GM19043 (cell line): Measurements from ENCODE around the gene RNF4.
"Not testable (repeated sequence)": the region's sequence is repeated elsewhere in the genome, so short reads cannot be mapped to it uniquely, and the experiment has no call there.

ENCODE experiments used
- ATAC-seq: cut with Tn5 transposase; IDR thresholded peaks from one replicate; pipeline ENCODE4 v1.9.1; 2021; ENCODE audit warnings: low read depth; ENCODE audit not compliant: unreplicated experiment

RNF4 gene

DNA sequence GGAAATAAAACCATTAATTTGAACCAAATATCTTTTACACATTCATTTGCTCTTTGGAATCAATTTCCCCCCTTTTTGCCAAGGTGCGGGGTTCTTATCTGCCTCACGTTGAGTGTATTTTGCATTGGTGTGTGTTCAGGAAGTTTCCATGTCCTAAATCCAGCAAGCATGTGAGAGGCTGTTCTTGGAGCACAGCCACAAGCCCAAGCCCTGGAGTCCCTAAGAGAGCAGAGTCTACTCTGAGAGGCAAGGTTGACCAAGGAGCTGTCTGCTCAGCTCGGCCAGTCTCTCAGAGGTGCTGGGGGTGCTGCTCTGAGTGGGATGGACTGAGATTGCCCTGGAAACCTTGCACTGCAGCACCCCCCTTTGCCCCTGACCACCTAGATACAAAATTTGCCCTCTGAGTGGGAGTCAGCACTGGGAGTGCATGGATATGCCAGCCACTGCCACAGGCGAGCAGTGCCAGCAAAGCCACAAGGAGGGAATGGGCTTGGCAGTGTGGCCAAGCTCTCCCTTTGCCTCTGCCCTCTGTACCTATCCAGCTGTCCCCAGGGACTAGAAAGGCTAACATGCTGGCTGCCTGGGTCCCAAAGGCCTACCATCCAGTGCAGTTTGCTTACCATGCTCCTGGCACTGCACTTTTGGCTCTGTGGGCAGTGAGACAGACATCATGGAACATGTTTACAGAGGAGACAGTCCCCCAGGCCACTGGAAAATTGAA lies 47.1 kb downstream of the RNF4 start:
- ATAC-seq, result no peak

DNA sequence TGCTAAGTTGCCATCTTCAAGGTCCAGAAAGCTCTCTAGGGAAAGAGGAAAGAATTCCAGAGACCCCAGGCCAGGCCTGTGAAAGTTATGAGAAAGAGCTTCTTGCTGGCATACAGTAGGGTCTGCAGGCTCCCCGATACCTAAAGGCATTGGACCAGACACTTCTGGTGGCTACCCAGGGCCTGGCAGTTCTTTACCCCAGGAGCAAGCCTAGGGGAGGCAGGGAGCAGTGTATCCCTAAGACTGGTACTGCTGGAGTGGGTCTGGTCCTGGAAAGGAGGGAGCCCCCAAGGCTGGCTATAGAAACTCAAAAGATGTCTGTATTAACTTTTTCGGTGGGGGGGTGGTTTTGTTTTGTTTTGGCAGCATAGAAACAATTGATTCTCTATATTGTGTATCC lies 47.7 kb downstream of the RNF4 start:
- ATAC-seq, result no peak

DNA sequence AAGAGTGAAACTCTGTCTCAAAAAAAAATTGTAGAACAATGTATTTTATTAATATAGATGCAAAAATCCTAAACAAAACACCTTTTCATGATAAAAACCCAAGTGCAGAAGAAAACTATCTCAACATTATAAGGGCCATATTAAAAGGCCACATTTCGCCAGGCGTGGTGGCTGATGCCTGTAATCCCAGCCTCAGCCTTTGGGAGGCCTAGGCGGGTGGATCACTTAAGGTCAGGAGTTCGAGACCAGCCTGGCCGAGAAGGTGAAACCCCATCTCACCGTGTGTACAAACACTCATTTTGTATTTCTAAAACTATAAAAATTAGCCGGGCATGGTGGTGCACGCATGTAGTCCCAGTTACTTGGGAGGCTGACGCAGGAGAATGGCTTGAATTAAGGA lies 57.7 kb downstream of the RNF4 start:
- no peak for ATAC-seq

- ATAC-seq, result no peak
Observed at GRCh38 chr4:2534904-2535375, 66.0 kb downstream of the RNF4 start.

DNA sequence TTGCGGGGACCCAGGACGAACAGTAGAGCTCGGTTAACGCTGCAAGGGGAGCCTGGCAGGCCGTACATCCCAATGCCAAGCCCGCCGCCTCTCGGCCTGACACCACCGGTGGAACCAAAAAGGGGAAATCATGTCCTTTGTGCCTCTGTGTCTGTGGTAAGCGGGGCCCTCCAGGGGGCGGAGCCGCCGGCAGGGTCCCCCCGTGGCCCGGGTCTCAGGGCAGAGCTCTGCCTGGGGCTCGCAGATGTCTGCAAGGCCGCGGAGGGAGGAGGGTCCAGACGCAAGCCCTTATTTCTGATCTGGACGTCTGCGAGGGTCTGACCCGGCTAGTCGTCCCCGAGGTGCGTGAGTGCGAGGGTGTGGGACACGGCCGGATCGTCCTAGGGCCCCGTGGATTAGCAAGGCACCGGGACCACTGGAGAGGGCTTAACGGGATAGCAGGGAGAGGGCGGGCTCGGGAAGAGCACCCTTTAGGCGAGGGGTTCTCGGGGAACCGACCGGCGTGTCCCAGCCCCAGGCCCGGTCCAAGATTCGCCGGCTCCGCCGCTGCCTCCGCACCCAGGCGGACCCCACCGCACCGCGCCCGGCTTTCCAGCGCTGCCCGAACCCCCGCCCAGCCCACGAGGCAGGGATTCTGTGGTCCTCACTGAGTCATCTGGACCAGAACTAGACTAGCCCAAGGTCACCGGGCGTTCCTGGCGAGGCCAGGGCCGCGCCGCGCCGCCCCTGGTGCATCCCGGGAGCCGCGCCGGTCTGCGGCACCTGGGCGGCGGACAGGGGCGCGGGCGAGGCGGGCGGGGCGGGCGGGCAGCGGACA lies 66.7 kb downstream of the RNF4 start:
- ATAC-seq, result no peak

DNA sequence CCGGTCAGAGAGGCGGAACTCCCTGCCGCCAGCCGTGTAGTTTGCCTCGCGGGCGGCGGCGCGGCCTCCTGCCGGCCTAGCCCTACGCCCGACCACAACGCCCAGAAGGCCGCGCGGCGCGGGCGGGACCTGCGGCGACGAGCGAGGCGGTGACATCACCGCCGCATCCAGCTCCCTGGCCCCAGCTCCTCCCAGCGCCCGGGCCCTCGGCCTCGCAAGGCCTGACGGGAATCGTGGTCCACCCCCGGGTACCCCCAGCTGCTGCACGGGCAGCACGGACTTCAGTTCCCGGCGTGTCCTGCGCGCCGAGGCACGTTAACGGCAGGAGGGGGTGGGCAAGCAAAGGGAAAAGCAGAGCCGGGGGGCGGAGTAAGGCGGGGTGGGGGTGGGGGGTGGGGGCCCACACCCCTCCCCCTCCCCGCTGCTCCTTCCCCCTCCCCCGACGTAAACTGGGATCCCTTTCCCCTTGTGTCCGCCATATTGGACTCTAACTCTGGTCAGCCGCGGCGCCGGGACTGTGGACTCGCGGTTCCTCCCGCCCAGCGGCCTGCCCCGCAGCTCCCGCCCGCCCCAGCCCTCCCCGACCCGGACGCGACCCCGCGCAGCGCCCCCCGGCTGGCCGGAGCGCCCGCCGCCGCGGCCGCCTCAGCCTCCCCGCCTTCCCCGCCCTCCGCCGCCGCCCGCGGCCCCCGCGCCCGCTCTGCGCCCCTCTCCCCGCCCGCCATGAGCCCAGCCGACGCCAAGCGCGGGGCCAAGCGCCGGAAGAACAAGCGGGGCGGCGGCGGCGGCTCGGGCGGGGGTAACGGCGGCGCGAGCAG lies 67.5 kb downstream of the RNF4 start, which contains the start of gene FAM193A:
FAM193A (plus strand) TSS at position 455 of the 818 bp plus-strand sequence; CDS start at position 724, 269 bp downstream.
- peak; percentile 83 for ATAC-seq

DNA sequence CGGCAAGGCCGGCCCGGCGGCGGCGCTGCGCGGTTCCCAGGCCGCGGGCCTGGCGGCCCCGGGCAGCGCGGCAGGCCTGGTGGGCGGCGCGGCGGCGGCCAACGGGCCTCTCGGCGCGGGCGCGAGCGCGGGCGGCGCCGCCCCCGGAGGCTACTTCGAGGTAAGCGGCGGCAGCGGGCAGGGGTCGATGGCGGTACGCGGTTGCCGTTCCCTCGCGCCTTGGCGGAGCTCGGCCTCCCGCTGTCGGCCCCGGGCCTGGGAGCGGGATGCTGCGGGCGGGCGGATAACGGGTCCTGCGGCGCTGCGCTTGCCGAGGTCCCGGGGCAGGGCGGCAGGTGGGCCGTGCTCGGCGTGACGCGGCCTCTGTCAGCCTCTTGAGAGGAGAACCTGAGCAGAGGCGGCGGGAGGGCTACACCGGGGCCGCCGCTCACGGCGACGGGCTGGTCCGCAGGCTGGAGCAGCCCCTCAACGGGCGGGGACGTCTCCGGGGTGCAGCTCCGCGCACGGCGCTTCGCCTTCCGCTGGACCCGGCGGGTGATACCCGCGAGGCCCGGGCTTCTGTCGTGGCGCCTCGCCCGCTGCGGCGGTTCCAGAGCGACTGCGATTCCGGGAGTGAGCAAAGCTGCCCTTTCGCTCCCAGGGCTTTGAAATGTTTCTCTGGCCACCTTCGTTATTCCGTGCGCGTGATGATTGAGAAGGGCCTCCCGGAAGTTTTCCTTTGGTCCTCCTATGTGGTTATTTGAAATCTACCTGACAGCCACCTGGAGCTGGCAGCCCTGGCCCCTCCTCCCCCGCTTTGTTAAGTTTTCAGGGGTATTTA lies 68.3 kb downstream of the RNF4 start:
- no peak for ATAC-seq

- ATAC-seq, result not testable (repeated sequence)
Observed at GRCh38 chr4:2543580-2544191, 74.8 kb downstream of the RNF4 start.

DNA sequence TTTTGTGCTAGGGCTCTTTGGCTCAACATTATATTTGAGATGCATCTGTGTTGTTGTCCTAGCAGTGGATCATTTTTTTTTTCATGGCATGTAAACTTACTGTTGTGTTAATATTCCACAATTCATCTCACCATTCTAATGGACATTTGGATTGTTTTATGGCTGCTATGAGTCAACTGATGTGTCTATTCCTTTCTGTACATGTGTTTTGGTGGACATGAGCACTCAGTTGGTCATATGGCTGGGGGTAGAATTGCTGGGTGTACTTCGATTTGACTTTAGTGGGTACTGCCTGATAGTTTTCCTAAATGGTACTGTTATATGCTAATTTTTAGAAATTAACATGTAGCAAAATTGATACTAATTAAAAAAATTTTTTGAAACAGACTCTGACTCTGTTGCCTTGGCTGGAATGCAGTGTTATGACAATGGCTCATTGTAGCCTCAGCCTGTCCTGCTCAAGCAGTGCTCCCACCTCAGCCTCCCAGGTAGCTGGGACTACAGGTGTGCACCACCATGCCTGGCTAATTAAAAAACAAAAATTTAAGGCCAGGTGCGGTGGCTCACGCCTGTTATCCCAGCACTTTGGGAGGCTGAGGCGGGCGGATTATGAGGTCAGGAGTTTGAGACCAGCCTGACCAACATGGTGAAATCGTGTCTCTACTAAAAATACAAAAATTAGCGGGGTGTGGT lies 76.6 kb downstream of the RNF4 start:
- no peak for ATAC-seq

DNA sequence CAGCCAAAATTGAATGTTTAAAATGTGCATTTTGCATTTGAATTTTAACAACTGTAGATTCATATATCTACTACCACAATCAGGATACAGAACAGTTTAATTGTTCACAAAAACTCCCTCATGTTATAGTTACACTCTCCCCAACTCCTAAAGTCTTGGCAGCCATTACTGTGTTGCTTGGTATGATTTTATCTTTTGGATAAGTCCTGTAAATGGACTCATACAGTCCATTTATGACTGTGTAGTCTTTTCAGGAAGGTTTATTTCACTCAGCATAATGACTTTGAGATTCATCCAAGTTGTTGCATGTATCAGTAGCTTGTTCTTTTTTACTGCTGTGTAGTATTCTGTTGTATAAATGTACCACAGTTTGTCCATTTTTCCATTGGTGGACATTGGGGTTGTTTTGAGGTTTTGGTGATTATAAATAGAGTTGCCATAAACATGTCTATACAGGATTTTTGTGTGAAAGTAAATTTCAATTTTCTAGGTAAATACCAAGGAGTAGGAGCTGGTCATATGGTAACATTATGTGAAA lies 77.4 kb downstream of the RNF4 start:
- ATAC-seq, result no peak

GRCh38 chr4:2546961-2547691 lies 78.2 kb downstream of the RNF4 start:
- not testable (repeated sequence) for ATAC-seq

GRCh38 chr4:2551118-2551517 lies 82.2 kb downstream of the RNF4 start:
- ATAC-seq, result no peak

DNA sequence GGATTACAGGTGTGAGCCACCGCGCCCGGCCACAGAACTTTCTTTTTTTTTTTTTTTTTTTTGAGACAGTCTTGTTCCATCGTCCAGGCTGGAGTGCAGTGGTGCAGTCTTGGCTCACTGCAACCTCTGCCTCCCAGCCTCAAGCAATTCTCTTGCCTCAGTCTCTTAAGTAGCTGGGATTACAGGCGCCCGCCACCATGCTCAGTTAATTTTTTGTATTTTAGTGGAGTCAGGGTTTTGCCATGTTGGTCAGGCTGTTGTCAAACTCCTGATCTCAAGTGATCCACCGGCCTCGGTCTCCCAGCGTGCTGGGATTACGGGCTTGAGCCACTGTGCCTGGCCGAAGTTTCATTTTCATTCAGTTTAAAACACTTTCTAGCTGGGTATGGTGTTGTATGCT lies 83.9 kb downstream of the RNF4 start:
- ATAC-seq, result no peak

DNA sequence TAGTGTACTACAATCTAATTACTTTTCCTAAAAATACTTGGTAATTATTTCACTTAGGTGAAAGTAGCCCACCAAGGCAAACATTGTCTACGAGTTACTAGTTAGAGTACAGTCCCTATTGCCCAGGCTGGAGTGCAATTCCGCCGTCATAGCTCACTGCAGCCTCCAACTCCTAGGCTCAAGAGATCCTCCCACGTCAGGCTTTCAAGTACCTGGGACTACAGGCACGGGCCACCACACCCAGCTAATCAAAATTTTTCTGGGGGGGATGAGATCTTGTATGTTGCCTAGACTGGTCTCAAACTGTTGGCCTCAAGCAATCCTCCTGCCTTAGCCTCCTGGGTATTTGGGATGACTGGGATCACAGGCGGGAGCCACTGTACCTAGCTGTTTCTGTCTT lies 89.4 kb downstream of the RNF4 start:
- ATAC-seq, result no peak

DNA sequence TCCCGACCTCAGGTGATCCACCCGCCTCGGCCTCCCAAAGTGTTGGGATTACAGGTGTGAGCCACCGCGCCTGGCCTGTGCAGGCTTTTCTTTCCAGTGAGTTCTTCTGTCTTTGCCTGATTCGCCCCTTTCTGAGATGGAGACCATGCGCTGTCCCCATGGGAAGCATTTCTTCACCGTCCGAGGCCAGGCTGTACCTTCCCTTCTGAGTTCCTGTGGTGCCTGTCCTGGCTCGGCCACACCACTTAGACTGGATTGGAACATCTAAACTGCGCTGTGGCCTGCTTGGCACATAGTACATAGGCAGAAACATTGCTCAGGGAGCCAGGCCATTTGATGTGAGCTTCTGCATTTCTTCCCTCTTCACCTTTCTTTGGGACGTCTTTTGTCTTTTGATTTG lies 91.3 kb downstream of the RNF4 start:
- no peak for ATAC-seq
